PC-3 (cell line): ENCODE results near the gene ZNF280D. TPM values are rescaled to one million over a fixed set of nuclear protein-coding genes. Genes with fewer than 3 reads are reported as not detected.

Experiments used
- ATAC-seq: fragments of 200-7000 bp; cut with Tn5 transposase; 2 replicates; pipeline ENCODE4 v1.9.1; 2020; ENCODE audit warnings: mild to moderate bottlenecking, moderate library complexity
- BruUV-seq: library from RNA; stranded (reverse); fragments of 400-500 nt; replicated peaks from 2 replicates; lab custom pipeline; 2021; lab: Mats Ljungman, UMichigan
- CTCF ChIA-PET: fragments of 300-600 bp; sonication (Branson Sonifier 250); formaldehyde crosslinking; loops from one replicate; lab custom pipeline; 2022; ENCODE audit warnings: antibody characterized with exemption; lab: Charles Lee
- POLR2A ChIA-PET: fragments of 300-600 bp; sonication (Branson Sonifier 250); formaldehyde crosslinking; loops from one replicate; lab custom pipeline; 2022; ENCODE audit warnings: antibody characterized with exemption; ENCODE audit not compliant: unreplicated experiment; lab: Charles Lee
- DNase-seq: peaks from one replicate; pipeline ENCODE4 v3.0.0-alpha.2; 2015
- H2AFZ ChIP-seq: fragments of 300-600 bp; sonication (generic); 2 replicates; pipeline ENCODE4 v1.6.0; 2016; ENCODE audit warnings: antibody characterized with exemption, low read length
- H3F3A ChIP-seq: fragments of 300-600 bp; sonication (generic); one replicate; pipeline ENCODE4 v1.6.0; 2017; ENCODE audit warnings: antibody characterized with exemption, low read length, control low read depth, mild to moderate bottlenecking; ENCODE audit not compliant: unreplicated experiment
- H3K27ac ChIP-seq: fragments of 300-600 bp; sonication (generic); 2 replicates; pipeline ENCODE4 v1.5.1; 2016; ENCODE audit warnings: mild to moderate bottlenecking, low read length
- H3K27me3 ChIP-seq: fragments of 300-600 bp; sonication (generic); 2 replicates; pipeline ENCODE4 v1.6.1; 2016; ENCODE audit warnings: low read length, mixed read lengths
- H3K36me3 ChIP-seq: fragments of 300-600 bp; sonication (generic); 2 replicates; pipeline ENCODE4 v1.6.1; 2016; ENCODE audit warnings: low read depth, mixed run types, low read length, mixed read lengths
- H3K4me1 ChIP-seq: fragments of 300-600 bp; sonication (generic); 2 replicates; pipeline ENCODE4 v1.5.1; 2016; ENCODE audit warnings: low read length; ENCODE audit not compliant: insufficient read depth
- H3K4me2 ChIP-seq: fragments of 300-600 bp; sonication (generic); 2 replicates; pipeline ENCODE4 v1.6.0; 2016; ENCODE audit warnings: low read length
- H3K4me3 ChIP-seq: fragments of 300-600 bp; sonication (generic); 2 replicates; pipeline ENCODE4 v1.5.1; 2016; ENCODE audit warnings: mild to moderate bottlenecking, low read length, mixed read lengths
- H3K79me2 ChIP-seq: fragments of 300-600 bp; sonication (generic); 2 replicates; pipeline ENCODE4 v1.6.1; 2017; ENCODE audit warnings: low read length, mixed read lengths
- H3K9ac ChIP-seq: fragments of 300-600 bp; sonication (generic); 2 replicates; pipeline ENCODE4 v1.6.0; 2016; ENCODE audit warnings: mild to moderate bottlenecking, low read length
- H3K9me2 ChIP-seq: fragments of 300-600 bp; sonication (generic); replicated peaks from 2 replicates; pipeline ENCODE4 v1.6.1; 2016; ENCODE audit warnings: mixed run types, low read length, mixed read lengths
- H3K9me3 ChIP-seq: fragments of 300-600 bp; sonication (generic); 2 replicates; pipeline ENCODE4 v1.6.1; 2016; ENCODE audit warnings: low read length, mixed read lengths
- H4K20me1 ChIP-seq: fragments of 300-600 bp; sonication (generic); 2 replicates; pipeline ENCODE4 v1.6.1; 2016; ENCODE audit warnings: low read length, mixed read lengths
- EZH2 ChIP-seq: fragments of 300-600 bp; sonication (generic); IDR thresholded peaks from one replicate; pipeline ENCODE4 v1.6.1; 2017; ENCODE audit warnings: antibody characterized with exemption, mild to moderate bottlenecking, low read length; ENCODE audit not compliant: unreplicated experiment
- EZH2phosphoT487 ChIP-seq: fragments of 300-600 bp; sonication (generic); IDR thresholded peaks from 2 replicates; pipeline ENCODE4 v1.6.1; 2018; ENCODE audit warnings: mild to moderate bottlenecking, antibody characterized with exemption, low read length, borderline replicate concordance
- intact Hi-C: fragments of 100-400 bp; cut with micrococcal nuclease; formaldehyde crosslinking; loops from 2 replicates; pipeline ENCODE4 v1.9.0; 2023
- total RNA-seq: library from RNA; depleted of rRNA; stranded (reverse); fragments of >200 nt; gene quantifications from 2 replicates; pipeline ENCODE4 v1.2.3, GENCODE V29; 2014
- TF ChIP-seq, protein P1 (sequence below): fragments of 300-600 bp; sonication (generic); conservative IDR thresholded peaks from 2 replicates; pipeline ENCODE4 v1.5.1; 2017; ENCODE audit warnings: antibody characterized with exemption, low read depth, mild to moderate bottlenecking, low read length

ZNF280D gene
- total RNA-seq, 1 experiment from 2014 or later, result 7.4 TPM

GRCh38 chr15:56654216-56654615, 79.1 kb downstream of the ZNF280D start:
- TF ChIP-seq EZH2 (no peak), EZH2phosphoT487 (no peak)
- H3K9ac ChIP-seq, result no peak overlapping the region
- H3K9me3 ChIP-seq, result no peaks in the 10 kb centered on the region
- H3K4me1 ChIP-seq, result no peaks in the 10 kb centered on the region
- H3K79me2 ChIP-seq, result no peaks in the 10 kb centered on the region
- H3F3A ChIP-seq, result no peaks in the 10 kb centered on the region
- H3K9me2 ChIP-seq, result no peaks in the 10 kb centered on the region
- H3K27ac ChIP-seq, result no peak overlapping the region
- no peak for ATAC-seq
- H2AFZ ChIP-seq, result no peak overlapping the region
- CTCF ChIA-PET, result no interaction called here
- intact Hi-C loops, result no loop called here
- no TSS peak for BruUV-seq
- H3K4me3 ChIP-seq, result no peak overlapping the region
- no peak for DNase-seq
- no peaks in the 10 kb centered on the region for H3K27me3 ChIP-seq
- POLR2A ChIA-PET, result no interaction called here
- H3K4me2 ChIP-seq, result no peak overlapping the region
- no peaks in the 10 kb centered on the region for H4K20me1 ChIP-seq
- H3K36me3 ChIP-seq, result no peaks in the 10 kb centered on the region; the same call in 1 of the 2 replicates

GRCh38 chr15:56653787-56654186, 79.5 kb downstream of the ZNF280D start:
- Histone ChIP-seq H3K9me3 (no peaks in the 10 kb centered on the region), H3K79me2 (no peaks in the 10 kb centered on the region), H3F3A (no peaks in the 10 kb centered on the region), H3K4me1 (no peaks in the 10 kb centered on the region), H2AFZ (no peak overlapping the region), H3K9me2 (no peaks in the 10 kb centered on the region), H3K4me2 (no peak overlapping the region), H3K4me3 (no peak overlapping the region), H4K20me1 (no peaks in the 10 kb centered on the region), H3K27me3 (no peaks in the 10 kb centered on the region), H3K9ac (no peak overlapping the region), H3K36me3 (no peaks in the 10 kb centered on the region; the same call in 1 of the 2 replicates), H3K27ac (no peak overlapping the region)
- no peak for TF ChIP-seq EZH2phosphoT487
- TF ChIP-seq, protein P1, sequence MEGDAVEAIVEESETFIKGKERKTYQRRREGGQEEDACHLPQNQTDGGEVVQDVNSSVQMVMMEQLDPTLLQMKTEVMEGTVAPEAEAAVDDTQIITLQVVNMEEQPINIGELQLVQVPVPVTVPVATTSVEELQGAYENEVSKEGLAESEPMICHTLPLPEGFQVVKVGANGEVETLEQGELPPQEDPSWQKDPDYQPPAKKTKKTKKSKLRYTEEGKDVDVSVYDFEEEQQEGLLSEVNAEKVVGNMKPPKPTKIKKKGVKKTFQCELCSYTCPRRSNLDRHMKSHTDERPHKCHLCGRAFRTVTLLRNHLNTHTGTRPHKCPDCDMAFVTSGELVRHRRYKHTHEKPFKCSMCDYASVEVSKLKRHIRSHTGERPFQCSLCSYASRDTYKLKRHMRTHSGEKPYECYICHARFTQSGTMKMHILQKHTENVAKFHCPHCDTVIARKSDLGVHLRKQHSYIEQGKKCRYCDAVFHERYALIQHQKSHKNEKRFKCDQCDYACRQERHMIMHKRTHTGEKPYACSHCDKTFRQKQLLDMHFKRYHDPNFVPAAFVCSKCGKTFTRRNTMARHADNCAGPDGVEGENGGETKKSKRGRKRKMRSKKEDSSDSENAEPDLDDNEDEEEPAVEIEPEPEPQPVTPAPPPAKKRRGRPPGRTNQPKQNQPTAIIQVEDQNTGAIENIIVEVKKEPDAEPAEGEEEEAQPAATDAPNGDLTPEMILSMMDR, result no peak
- TF ChIP-seq EZH2, result no peak
- CTCF ChIA-PET, result interaction anchor here (0.6 kb wide), 1 partner anchor 157 kb away, joined by 5 read pairs; no protein-coding TSS in a partner anchor
- DNase-seq, result no peak
- intact Hi-C loops, result no loop called here
- ATAC-seq, result no peak
- POLR2A ChIA-PET, result no interaction called here
- no TSS peak for BruUV-seq

- no TSS peak for BruUV-seq
Observed at GRCh38 chr15:56653107-56653506, 80.2 kb downstream of the ZNF280D start.

More at GRCh38 chr15:56653107-56653506, 80.2 kb downstream of the ZNF280D start:
- Histone ChIP-seq H3K9me2 (no peaks in the 10 kb centered on the region), H3K4me1 (no peaks in the 10 kb centered on the region), H3K79me2 (no peaks in the 10 kb centered on the region), H3K27ac (no peak overlapping the region), H3K36me3 (no peaks in the 10 kb centered on the region; the same call in 1 of the 2 replicates), H3K27me3 (no peaks in the 10 kb centered on the region), H3K9me3 (no peaks in the 10 kb centered on the region), H4K20me1 (no peaks in the 10 kb centered on the region), H3K4me3 (no peak overlapping the region), H3F3A (no peaks in the 10 kb centered on the region), H2AFZ (no peak overlapping the region), H3K9ac (no peak overlapping the region), H3K4me2 (no peak overlapping the region)
- ATAC-seq (no peak), DNase-seq (no peak)
- ChIA-PET CTCF (no interaction called here), POLR2A (no interaction called here)
- TF ChIP-seq EZH2phosphoT487 (no peak), EZH2 (no peak)
- TF ChIP-seq, protein P1, result no peak
- intact Hi-C loops, result no loop called here
